GM19467 (cell line): ENCODE data around the gene VSNL1.

Source experiments
- ATAC-seq: cut with Tn5 transposase; IDR thresholded peaks from one replicate; pipeline ENCODE4 v1.9.1; 2021; ENCODE audit warnings: mild to moderate bottlenecking, moderate library complexity; ENCODE audit not compliant: unreplicated experiment

VSNL1 gene

GRCh38 chr2:17580319-17580715 is 39.8 kb downstream of the VSNL1 start:
- ATAC-seq, result no peak

GRCh38 chr2:17581831-17582230 is 41.3 kb downstream of the VSNL1 start:
- ATAC-seq, result no peak

- ATAC-seq, result no peak
Observed at GRCh38 chr2:17583166-17583565, 42.7 kb downstream of the VSNL1 start.

- no peak for ATAC-seq
Observed at GRCh38 chr2:17583646-17584045, 43.1 kb downstream of the VSNL1 start.

- ATAC-seq, result no peak
Observed at GRCh38 chr2:17584689-17585088, 44.2 kb downstream of the VSNL1 start.

GRCh38 chr2:17587469-17587868 is 47.0 kb downstream of the VSNL1 start:
- ATAC-seq, result no peak

GRCh38 chr2:17588031-17588430 is 47.5 kb downstream of the VSNL1 start:
- ATAC-seq, result no peak

GRCh38 chr2:17589406-17590035 is 49.0 kb downstream of the VSNL1 start:
- no peak for ATAC-seq

GRCh38 chr2:17590342-17590911 is 49.9 kb downstream of the VSNL1 start:
- ATAC-seq, result no peak

GRCh38 chr2:17591846-17592245 is 51.4 kb downstream of the VSNL1 start:
- ATAC-seq, result no peak

- no peak for ATAC-seq
Observed at GRCh38 chr2:17592731-17593409, 52.4 kb downstream of the VSNL1 start.

- no peak for ATAC-seq
Observed at GRCh38 chr2:17593445-17593840, 52.9 kb downstream of the VSNL1 start.

GRCh38 chr2:17593841-17594491 is 53.5 kb downstream of the VSNL1 start:
- no peak for ATAC-seq

GRCh38 chr2:17594533-17595401 is 54.3 kb downstream of the VSNL1 start:
- ATAC-seq, result no peak

GRCh38 chr2:17599617-17600016 is 59.1 kb downstream of the VSNL1 start:
- no peak for ATAC-seq

GRCh38 chr2:17600556-17601204 is 60.2 kb downstream of the VSNL1 start:
- ATAC-seq, result no peak

- ATAC-seq, result no peak
Observed at GRCh38 chr2:17604050-17604449, 63.6 kb downstream of the VSNL1 start.

- no peak for ATAC-seq
Observed at GRCh38 chr2:17605696-17606095, 65.2 kb downstream of the VSNL1 start.

- no peak for ATAC-seq
Observed at GRCh38 chr2:17606851-17607250, 66.4 kb downstream of the VSNL1 start.

- no peak for ATAC-seq
Observed at GRCh38 chr2:17607379-17607778, 66.9 kb downstream of the VSNL1 start.
